GM15510 (cell line): ENCODE data around the gene PRIMA1.

Experiments
- POLR2A ChIP-seq: IDR thresholded peaks from 3 replicates; pipeline ENCODE4 v1.6.1; 2011; ENCODE audit warnings: borderline replicate concordance; ENCODE audit not compliant: insufficient read length; ENCODE audit errors: extremely low read depth

PRIMA1 gene

DNA sequence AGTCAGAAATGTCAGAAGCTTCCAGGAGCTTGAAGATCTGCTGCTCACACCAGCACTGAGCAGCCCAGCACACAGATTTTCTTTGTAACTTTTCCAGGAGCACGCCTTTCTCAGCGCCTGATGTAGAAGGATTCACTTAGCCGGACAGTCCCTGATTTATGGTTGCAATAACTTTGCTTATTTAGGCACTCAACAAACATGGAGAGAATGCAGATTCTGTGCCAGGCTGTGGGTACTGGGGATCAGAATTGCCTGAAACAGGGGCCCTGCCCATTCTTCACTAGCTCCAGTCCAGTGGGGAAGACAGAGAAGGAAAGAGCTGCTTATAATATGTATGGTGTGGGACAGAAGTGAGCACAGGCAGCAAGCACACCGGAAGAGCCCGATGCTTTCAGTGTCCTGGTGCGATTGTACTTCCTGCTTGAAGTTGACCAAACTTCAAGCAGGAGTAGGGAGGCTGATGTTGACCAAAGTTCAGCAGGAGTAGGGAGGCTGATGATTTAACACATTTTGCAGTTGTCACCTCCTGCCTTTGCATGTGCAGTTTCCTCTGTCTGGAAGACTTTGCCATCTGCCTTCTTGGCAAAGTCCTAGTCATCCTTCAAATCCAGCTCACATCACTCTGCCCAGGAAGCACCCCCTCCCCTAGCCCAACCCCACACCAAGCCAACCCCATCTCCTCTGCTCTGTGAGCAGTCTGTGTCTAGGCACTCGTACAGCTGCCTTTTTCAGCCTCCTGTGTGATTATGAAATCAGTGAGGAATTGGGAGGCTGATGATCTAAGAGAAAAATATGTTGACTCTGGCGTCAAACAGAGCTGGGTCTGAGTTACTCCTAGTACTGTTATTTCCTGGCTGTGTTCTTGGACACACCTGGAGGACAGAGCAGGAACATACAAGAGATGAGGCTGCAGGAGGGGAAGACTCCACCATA is 12.0 kb upstream of the PRIMA1 start:
- no peak for TF ChIP-seq POLR2A

DNA sequence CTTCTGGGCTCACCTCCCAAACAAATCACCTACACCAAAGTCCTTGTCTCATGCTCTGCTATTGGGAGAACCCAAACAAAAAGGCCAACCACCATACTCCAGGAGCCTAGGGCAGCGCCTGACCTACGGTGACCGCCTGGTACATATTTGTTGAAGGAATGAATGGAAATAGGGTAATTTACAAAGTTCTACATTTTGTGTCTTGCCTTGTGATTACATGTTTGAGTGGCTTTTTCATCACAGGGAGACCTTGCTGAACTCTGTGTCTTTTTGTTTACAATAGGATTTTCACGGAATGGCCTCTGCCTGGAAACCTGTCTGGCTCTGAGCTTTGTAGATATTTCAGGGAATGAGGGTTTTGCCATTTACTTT is 11.3 kb upstream of the PRIMA1 start:
- TF ChIP-seq POLR2A = no peak

- no peak for TF ChIP-seq POLR2A
Observed at GRCh38 chr14:93797536-93797935, 9.3 kb upstream of the PRIMA1 start.

DNA sequence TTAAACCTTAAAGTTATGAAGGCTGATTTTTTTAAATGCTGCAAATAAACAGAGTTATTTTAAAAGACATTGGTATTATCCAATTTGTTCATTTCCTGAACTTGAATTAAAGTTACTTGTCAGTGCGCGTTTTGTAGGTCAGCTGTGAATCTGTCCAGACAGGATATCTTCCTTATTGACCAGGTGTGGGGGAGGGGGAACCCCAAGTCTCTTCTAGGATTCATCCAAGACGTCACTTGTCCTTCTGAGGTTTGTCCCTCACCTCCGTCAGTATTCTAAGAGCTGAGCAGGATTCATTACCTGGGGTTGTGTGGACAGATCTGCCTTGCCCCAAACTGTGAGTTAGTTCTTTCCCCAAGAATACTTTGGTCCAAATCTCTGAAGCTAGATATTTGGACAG is 8.8 kb upstream of the PRIMA1 start:
- TF ChIP-seq POLR2A = no peak

DNA sequence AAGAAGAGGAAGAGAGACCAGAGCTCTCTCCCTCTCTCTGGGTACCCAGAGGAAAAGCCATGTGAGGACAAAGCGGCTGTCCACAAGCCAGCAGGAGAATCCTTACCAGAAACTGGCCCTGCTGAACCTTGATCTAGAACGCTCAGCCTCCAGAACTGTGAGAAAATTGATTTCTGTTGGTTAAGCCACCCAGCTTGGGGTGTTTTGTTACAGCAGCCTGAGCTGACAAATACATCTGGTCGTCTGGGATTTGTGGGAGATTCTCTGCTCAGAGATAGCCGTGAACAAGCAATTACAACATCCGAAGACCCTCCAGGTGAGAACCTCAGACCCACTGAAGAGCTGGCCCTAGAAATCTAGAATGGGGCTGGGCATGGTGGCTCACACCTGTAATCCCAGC is 6.5 kb upstream of the PRIMA1 start:
- TF ChIP-seq POLR2A = no peak

DNA sequence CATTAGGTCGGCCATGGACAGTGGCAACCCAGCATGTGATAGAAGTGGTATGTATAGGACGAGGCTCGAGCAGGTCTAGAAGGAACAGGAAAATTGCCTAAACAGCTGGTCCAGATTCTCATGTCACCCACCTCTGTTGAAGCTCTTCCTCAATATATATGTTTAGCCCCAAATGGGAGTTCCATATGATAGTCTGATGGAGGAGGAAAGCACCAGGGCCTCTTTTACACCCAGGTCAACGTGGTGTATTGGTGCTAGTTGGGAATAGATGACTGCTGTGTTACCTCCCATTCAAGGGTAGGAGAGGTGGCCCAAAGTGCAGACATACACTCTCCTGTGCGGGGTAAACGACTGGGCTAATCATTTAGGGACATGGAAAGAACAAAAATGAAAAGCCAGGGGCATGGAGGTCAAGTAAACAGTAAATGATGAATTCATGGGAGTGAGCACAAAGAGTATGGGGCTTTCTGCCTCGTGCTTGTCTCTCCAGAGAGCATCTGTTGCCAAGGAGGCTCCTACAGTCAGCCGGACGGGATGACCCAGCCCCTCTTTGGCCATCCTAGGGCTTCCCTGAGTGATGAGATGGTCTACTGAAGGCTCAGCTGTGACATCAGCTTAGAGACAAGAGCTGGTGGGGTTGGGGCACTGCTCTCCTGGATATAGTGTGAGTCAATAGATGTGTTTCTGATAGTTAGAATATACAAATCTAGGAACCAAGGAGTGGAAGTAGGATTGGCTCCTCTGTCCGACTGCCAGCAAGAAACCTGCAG is 5.5 kb upstream of the PRIMA1 start:
- TF ChIP-seq POLR2A = no peak

- TF ChIP-seq POLR2A = no peak
Observed at GRCh38 chr14:93792391-93792790, 4.1 kb upstream of the PRIMA1 start.

- no peak for TF ChIP-seq POLR2A
Observed at GRCh38 chr14:93790966-93791365, 2.7 kb upstream of the PRIMA1 start.

- no peak for TF ChIP-seq POLR2A
Observed at GRCh38 chr14:93789228-93790130, 1.2 kb upstream of the PRIMA1 start.

GRCh38 chr14:93788543-93789227 is 400 bp upstream of the PRIMA1 start:
- TF ChIP-seq POLR2A = no peak

DNA sequence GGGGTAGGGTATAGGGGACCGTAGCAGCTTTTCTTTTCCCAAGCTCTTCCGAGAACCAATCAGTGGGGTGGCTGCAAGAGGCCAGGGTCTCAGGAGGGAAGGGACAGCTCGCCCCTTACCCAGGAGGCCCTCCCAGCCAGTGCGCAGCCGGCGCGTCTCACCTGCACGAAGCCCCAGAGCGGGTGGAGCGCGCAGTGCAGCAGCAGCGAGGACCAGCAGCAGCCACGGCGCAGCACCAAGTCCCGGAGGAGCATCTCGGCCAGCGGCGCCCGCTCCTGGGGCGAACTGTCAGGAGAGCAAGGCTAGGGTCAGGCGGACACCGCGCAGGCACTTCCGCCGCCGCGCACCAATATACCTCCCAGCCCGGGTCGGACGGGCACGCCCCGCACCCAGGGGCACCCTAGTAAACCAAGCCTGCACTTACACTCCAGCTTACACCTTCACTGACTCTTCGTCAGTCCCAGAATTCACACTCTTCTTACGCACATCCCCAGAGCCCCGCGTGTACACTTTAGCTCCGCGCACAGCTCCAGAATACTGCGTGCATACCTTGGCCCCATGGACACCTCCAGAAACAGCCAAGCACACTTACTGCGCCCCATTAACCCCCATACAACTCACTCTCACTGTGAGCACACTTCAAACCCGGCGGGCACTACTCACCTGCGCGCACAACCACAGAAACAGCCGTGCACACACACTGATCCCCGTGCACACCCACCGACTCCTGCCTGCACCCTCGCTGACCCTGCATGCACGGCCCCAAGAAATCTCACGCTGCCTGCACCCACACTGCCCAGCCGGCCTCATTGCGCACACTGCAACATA is 606 bp downstream of the PRIMA1 start:
- TF ChIP-seq POLR2A = no peak

DNA sequence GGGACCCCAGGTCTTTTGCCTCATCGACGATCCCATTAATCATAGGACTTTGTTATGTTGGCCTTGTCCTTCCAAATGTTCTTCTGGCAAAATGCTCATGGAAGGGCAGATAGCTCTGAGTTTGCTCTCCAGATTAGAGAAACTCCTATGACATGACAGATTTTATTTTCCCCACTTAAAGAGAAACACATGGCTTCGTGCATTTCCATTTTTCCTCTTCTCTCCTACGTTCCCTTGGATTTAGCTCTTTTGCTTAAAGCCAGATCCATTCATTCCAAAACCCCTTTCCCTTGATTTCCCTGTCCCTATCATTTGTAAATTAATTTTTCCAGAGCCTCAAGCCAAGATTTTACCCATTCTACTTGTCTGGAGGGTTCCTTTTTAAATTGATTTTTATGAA is 2.9 kb downstream of the PRIMA1 start:
- no peak for TF ChIP-seq POLR2A

- TF ChIP-seq POLR2A = no peak
Observed at GRCh38 chr14:93784878-93785277, 3.4 kb downstream of the PRIMA1 start.
